ENCODE measurements around the gene PFDN6.
A peak's percentile ranks its signal among the peaks of the same experiment; 100 is the strongest.

The PFDN6 gene

DNA sequence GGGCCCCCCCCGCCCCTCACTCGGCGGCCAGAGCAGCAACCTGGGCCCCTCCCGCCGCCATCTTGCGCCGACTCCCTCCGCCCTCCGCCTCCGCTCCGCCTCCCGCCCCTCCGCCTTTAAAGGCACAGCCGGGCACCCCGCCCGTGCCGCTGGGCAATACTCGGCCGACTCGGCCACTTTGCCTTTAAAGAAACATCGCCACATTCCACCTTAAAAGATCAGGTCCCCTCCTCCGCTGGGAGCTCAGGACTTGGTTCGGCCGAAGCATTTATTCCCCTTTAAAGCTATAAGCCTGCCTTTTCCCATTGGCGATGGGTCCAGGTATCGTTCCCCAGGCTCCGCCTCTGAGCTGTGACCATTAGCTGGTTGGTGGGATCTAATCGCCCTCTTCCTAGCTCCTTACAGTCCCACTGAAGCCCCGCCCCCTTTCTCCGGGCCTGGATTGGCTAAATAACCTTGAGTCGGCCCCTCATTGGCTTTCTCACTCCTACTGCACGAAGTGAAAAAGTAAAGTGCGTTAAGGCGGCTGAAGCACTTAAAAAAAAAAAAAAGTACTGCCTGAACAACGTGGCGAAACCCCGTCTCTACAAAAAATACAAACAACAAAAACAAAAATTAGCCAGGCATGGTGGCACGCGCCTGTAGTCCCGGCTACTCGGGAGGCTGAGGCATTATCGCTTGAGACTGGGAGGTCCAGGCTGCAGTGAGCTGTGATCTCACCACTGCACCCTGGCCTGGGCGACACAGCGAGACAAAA is 28.4 kb downstream of the PFDN6 start, which contains the start of gene ZBTB22:
Gene ZBTB22, minus strand, starts transcription at position 76 of the 757 bp plus-strand sequence. CDS start 828 bp downstream, outside the sequence.
- peak; percentile 99 for FAIRE-seq

DNA sequence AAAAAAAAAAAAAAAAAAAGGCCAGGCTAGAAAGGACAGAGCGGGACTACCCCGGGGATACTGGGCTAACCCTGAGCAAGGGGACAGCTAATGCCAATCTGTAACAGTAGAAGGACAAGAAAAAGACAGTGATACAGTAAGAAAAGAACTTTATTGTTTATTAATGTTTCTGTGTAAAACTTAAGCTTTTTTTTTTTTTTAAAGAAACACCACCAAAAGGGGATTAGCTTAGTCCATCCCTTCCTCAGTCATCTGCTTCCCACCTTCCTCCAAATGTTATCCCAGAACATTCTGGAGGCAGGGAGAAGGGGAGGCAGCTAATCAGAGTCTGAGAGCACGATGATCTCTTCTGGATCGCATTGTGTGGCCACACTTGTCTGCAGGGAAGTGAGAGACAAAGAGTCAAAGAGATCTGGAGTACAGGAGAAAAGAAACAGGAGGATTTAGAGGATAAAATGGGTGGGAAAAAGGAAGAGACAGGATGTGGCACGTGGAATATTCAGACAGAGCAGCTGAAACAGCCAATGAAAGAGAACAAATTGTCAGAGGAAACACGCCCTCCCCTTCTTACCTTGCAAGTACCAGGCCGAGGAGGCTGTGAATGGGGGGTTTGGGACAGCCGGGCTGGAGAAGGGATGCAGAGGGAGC is 29.1 kb downstream of the PFDN6 start:
- no peak for FAIRE-seq

DNA sequence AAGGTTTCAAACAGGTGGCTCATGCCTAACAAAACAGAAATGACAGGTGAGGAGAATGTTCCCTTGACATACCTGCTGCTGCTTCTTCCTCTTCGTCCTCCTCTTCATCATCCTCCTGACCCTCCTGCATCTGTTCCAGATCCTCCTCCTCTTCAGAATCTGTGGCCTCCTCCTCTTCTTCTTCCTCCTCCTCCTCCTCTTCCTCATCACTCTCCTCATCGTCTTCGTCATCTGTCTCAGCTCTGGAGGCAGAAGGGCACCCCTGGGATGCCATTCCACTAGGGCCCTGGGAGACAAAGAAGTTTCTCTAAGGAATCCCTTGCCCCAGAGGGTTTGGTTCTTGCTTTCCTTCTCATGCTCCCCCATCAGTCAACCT is 30.5 kb downstream of the PFDN6 start:
- no peak for FAIRE-seq

DNA sequence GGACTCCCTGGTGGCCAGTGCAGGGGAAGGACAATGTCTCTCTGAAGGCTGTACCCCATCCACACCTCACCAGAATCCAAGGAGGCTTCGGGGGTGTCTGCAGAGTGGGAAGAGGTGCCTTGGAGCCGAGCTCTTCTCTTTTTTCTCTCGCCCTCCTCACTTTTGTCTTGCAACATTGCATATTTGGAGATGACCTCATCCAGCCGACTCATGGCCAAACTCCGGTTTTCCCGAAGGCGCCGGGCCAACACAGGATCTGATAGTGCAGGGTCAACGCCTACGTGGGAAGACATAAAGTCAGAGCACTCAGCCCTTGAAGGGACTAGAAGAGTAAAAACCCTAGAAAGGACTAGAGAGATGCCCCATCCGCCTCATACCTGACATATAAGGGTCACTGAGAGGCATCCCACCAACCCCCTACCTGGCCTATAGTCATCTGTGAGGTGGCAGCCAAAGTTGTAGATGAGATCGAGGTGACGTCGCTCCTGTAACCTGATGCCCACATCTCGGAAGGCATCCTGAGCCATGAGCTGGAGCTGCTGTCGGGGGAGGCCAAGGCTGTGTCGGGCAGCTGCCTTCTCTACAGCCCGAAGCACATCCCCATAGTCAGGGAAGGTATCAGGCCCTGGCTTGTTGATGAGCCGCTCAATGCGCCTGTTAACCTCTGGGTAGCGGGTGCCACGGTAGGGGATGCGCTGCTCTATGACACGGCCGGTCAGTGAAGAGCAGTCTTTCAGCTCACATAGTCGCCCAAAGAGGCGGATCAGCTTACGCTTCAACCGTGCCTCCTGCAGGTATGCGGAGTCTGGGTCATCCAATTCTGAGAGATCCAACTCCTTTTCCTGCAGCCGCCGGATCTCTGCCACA is 31.1 kb downstream of the PFDN6 start:
- FAIRE-seq: no peak

DNA sequence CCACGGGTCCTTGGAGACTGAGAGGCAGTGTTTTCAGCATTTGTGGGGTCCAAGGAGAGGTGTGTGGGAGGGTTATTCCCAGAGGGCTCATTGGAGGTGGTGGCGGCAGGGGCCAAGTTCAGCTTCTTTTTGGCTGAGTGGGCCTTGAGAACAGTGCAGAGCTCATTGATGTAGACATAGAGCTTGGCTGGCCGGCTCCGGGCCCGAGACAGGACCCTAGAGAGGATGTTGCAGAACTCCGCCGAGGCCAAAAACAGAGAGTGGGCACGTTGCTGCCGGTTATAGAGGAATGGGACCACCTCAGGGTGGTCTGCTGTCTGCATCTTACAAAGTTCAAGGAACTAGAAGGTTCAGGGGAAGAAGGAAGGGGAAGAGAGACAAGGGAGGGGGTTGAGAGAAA is 31.8 kb downstream of the PFDN6 start:
- no peak for FAIRE-seq

DNA sequence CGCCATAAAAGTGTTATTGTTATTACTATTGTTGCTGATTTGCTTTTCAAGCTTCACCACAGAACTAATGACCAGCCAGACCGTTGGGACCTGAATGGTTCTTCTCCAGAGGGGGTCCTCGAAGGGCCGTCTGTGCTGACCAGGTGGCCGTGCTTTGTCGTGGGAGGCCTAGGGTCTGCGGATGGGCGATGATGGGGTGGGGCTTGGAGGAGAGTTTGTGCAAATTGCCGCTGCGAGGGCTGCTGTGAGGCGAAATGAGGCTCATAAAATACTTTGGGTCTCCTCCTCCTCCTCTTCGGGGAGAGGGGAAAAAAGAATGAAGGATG is 34.2 kb downstream of the PFDN6 start:
- no peak for FAIRE-seq

DNA sequence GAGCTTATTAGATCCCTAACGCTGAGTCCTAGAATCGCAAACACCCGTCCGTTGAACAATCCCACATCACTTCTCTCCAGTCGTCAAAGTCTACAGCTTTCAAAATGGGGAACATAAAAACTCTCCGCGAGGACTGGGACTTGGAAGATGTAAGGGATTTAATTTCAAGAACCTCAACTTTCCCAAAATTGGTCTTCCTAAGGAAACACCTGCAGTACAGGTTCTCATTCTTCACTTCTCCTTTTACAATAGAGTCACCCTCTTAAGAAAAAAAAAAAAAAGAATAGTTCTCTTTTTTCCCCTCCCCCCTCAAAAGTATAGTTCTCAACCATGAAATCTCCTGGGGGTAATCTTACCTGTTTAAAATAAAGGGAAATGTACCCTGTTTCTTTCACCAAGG is 34.7 kb downstream of the PFDN6 start:
- FAIRE-seq: no peak

DNA sequence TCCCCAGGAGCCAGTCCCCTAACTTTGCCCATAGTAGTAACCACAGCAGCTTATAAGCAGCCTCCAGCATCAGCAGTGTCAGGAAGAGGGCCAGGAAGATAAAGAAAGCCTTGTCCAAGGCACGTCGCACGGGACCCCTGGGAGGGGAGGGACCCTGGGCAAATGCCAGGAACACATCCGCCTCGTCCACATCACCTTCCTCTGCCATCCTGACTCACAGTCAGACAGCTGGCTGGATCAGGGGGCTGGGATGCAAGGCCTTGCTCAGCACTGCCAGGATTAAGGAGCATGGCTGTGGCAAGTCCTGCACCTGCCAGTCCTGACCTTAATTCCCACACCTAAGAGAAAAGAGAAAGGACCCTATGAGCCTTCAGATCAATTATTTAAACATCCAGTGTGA is 39.7 kb downstream of the PFDN6 start:
- no peak for FAIRE-seq

DNA sequence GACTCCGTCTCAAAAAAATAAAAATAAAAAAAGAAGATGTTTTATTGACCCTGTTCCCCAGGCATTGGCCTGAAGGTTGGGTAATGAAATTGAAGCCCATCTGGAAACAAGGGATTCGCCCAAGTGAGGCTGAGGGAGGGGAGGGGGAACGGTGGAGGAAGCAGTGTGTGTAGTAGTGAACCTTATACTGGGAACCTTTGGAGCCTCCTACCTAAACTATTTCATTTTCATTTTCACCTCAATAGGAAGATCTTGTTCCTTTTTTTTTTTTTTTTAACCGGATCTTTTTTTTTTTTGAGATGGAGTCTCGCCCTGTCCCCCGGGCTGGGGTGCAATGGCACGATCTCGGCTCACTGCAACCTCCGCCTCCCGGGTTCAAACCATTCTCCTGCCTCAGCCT is 41.3 kb downstream of the PFDN6 start:
- FAIRE-seq: no peak

DNA sequence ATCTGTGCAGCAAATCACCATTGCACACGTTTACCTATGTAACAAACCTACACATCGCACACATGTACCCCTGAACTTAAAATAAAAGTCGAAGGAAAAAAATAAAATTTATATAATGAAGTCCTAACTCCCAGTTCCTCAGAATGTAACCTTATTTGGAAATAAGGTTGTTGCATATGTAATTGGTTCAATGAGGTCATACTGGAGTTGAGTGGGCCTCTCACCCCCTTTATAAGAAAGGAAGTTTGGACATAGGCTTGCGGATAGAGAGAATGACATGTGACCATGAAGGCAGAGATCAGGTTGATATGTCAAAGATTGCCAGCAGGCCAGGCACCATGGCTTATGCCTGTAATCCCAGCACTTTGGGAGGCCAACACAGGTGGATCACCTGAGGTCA is 44.3 kb downstream of the PFDN6 start:
- FAIRE-seq: no peak

DNA sequence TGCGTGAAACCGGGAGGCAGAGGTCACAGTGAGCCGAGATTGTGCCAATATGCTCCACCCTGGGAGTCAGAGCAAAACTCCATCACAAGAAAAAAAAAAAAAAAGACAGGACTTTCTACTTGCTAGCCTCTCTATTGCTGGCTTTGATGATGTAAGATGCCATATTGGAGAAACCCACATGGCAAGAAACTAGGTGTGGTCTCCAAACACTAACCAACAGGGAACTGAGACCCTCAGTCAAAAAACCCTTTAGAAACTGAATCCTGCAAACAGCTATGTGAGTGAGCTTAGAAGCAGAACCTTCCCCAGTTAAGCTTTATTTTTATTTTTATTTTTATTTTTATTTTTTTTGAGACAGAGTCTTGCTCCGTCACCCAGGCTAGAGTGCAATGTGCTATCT is 46.5 kb downstream of the PFDN6 start:
- no peak for FAIRE-seq

DNA sequence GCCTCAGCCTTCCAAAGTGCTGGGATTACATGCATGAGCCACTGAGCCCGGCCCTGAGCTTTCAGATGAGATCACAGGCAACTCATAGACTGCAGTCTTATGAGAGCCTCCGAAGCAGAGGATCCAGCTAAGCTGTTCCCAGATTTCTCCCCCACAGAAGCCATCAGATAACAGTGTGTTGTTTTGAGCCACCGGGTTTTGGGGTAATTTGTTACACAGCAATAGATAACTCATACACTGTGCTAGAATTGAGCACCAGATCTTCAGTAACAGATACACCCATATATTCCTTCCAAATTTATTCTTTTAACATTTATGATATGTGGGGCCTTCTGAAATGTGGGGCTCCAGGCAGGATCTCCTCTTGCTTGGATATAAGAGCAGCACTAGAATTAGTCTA is 47.1 kb downstream of the PFDN6 start:
- no peak for FAIRE-seq

DNA sequence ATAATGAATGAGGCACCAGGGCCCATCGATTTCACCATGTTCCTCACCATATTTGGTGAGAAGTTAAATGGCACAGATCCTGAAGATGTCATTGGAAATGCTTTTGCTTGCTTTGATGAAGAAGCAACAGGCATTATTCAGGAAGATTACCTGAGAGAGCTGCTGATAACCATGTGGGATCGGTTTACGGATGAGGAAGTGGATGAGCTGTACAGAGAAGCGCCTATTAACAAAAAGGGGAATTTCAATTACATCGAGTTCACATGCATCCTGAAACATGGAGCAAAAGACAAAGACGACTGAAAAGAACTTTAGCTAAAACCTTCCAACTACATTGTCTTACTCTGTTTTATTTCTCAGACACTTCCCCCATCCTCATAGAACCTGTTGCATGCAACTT is 49.8 kb downstream of the PFDN6 start:
- no peak for FAIRE-seq
